G401 (cell line): ENCODE measurements around the gene TRPV4. TPM values are rescaled to one million over a fixed set of nuclear protein-coding genes. Genes with fewer than 3 reads are reported as not detected.
A peak's percentile ranks its signal among the peaks of the same experiment; 100 is the strongest.

Source experiments
- DNase-seq: peaks from one replicate; pipeline ENCODE4 v3.0.0-alpha.2; 2015; ENCODE audit warnings: low spot score
- in situ Hi-C: cut with HindIII; loops from 2 replicates; pipeline ENCODE4 v1.10.0; 2016; ENCODE audit warnings: low sequenced_read_pairs, mixed read lengths
- total RNA-seq: library from RNA; depleted of rRNA; stranded (reverse); fragments of >200 nt; shearing (Covaris generic); gene quantifications from 2 replicates; pipeline ENCODE4 v1.2.3, GENCODE V29; 2014; rRNA removed

The TRPV4 gene
- not detected in 2 replicates for total RNA-seq

- DNase-seq: no peak
- in situ Hi-C loops: no loop called here
Measured at GRCh38 chr12:109833307-109834189, at the start of gene TRPV4. Gene TRPV4 (minus strand): TSS chr12:109833398. CDS start chr12:109814796, 18,602 bp downstream.

- in situ Hi-C loops: no loop called here
- no peak for DNase-seq
Measured at GRCh38 chr12:109881752-109882151, 48.6 kb upstream of the TRPV4 start.

GRCh38 chr12:109880938-109881337 lies 47.7 kb upstream of the TRPV4 start:
- in situ Hi-C loops: no loop called here
- DNase-seq: no peak

- peak; percentile 83 for DNase-seq
- in situ Hi-C loops: no loop called here
Measured at GRCh38 chr12:109880043-109880931, 47.1 kb upstream of the TRPV4 start, which contains the start of gene GLTP. Gene GLTP (minus strand): TSS chr12:109880541. CDS start chr12:109880374, 167 bp downstream.

GRCh38 chr12:109879351-109880042 lies 46.3 kb upstream of the TRPV4 start:
- DNase-seq: peak; percentile 29
- in situ Hi-C loops: no loop called here

- in situ Hi-C loops: no loop called here
- DNase-seq: no peak
Measured at GRCh38 chr12:109878749-109879148, 45.6 kb upstream of the TRPV4 start.

- in situ Hi-C loops: no loop called here
- DNase-seq: no peak
Measured at GRCh38 chr12:109878247-109878625, 45.0 kb upstream of the TRPV4 start.

GRCh38 chr12:109877504-109878246 lies 44.5 kb upstream of the TRPV4 start:
- in situ Hi-C loops: no loop called here
- DNase-seq: no peak

- DNase-seq: no peak
- in situ Hi-C loops: no loop called here
Measured at GRCh38 chr12:109876406-109876805, 43.2 kb upstream of the TRPV4 start.

- in situ Hi-C loops: no loop called here
- DNase-seq: no peak
Measured at GRCh38 chr12:109875572-109876131, 42.5 kb upstream of the TRPV4 start.

GRCh38 chr12:109873653-109874052 lies 40.5 kb upstream of the TRPV4 start:
- no peak for DNase-seq
- in situ Hi-C loops: no loop called here

GRCh38 chr12:109871668-109872314 lies 38.6 kb upstream of the TRPV4 start:
- in situ Hi-C loops: no loop called here
- DNase-seq: no peak

- DNase-seq: no peak
- in situ Hi-C loops: no loop called here
Measured at GRCh38 chr12:109870648-109871047, 37.5 kb upstream of the TRPV4 start.

- in situ Hi-C loops: no loop called here
- DNase-seq: no peak
Measured at GRCh38 chr12:109868182-109869051, 35.2 kb upstream of the TRPV4 start.

GRCh38 chr12:109864916-109865315 lies 31.7 kb upstream of the TRPV4 start:
- in situ Hi-C loops: no loop called here

GRCh38 chr12:109863847-109864712 lies 30.9 kb upstream of the TRPV4 start:
- in situ Hi-C loops: no loop called here

More at GRCh38 chr12:109864916-109865315, 31.7 kb upstream of the TRPV4 start:
- DNase-seq: no peak

More at GRCh38 chr12:109863847-109864712, 30.9 kb upstream of the TRPV4 start:
- DNase-seq: no peak
